Brain pericyte (primary cell): Measurements from ENCODE around the gene FAM50A.

Experiments
- DNase-seq: peaks from one replicate; pipeline ENCODE4 v3.0.0-alpha.2; 2012; ENCODE audit warnings: low read depth, low spot score

Gene FAM50A

DNA sequence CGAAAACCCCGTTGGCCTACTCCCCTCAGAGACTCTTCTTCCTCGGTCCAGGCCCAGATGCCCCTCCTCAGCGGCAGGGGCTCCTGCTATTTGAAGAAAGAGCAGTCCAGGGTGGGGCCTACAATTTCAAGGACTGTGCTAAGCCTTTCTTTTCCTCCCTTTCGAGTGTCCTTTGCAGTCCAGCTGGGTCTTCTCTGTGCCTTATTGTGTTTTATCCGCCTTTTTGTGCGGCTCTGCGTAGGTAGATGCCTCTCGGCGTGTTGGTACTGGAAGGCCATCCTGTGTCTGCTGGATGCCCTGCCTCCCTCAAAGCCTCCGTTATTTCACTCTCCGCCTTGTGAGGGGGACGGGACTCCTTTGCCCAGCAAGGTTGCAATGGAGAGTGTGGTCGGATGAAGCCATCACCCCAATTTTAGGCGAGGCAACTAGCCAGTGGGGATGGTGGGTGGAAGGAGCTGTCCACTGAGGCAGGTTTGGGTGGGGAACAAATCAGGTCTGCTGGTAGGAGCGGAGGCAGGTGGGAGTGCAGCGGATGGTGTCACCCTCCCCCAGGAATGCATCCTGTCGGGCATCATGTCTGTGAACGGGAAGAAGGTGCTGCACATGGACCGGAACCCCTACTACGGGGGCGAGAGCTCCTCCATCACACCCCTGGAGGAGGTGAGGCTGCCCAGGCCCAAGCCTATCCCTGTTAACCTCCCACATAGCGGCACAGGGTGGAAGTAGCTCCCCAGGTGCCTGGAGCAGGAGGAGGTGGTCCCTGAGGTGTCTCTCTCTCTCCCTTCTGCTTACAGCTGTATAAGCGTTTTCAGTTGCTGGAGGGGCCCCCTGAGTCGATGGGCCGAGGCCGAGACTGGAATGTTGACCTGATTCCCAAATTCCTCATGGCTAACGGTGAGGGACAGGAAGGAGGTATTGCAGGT lies 5.7 kb upstream of the FAM50A start:
- no peak for DNase-seq

DNA sequence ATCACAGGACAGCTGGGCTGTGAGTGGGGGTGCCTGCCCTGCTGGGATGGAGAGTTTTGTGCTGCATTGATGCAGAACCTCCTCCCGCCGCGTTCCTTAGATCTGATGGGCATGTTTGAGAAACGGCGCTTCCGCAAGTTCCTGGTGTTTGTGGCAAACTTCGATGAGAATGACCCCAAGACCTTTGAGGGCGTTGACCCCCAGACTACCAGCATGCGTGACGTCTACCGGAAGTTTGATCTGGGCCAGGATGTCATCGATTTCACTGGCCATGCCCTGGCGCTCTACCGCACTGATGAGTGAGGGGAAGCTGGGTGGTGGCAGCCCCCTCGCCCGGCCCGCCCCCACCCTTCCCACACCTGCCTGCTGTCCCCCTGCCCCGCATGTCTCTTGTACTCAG lies 4.1 kb upstream of the FAM50A start:
- no peak for DNase-seq

DNA sequence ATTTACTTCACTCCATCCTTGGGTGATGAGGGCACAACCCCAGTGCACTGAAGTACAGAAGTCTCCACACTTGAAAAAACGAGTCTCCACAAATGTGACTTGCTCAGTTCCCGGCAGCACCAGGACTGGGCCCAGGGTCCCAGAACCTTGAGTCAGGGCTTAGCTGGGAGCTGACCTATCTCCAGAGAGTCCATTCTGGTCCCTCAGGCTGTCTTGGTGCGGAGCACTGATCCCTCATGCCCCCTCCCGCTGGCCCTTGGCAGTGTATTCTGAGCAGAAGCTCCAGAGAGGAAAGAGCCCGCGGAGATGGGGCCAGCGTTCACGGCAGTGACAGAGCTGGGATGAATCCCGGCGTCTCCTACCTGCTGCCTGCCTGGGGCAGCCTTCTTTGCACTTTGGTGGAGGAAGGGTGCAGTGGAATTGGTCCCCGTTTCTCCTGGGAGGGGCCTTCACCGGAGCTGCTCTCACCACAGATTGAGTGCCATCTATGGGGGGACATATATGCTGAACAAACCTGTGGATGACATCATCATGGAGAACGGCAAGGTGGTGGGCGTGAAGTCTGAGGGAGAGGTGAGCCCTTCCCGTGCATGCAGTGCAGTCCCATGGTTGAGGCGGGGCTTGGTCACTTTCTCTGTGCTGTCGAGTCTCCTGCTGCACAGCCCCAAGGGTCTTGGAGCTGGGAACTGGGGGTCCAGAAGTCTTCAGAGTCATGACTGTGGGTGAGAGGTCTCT lies 3.2 kb upstream of the FAM50A start:
- DNase-seq: no peak

DNA sequence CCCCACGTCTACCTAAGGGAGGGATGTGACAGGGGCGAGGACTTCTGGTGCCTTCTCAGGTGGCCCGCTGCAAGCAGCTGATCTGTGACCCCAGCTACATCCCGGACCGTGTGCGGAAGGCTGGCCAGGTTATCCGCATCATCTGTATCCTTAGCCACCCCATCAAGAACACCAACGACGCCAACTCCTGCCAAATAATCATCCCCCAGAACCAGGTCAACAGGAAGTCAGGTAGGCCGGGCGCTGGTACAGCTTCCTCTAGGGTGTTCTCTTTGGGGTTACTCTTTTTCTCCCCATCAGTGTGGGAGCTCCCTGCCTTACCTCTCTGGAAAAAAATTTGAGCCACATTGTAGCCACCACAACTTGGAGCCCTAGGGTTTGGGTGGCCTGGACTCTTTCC lies 2.4 kb upstream of the FAM50A start:
- no peak for DNase-seq

DNA sequence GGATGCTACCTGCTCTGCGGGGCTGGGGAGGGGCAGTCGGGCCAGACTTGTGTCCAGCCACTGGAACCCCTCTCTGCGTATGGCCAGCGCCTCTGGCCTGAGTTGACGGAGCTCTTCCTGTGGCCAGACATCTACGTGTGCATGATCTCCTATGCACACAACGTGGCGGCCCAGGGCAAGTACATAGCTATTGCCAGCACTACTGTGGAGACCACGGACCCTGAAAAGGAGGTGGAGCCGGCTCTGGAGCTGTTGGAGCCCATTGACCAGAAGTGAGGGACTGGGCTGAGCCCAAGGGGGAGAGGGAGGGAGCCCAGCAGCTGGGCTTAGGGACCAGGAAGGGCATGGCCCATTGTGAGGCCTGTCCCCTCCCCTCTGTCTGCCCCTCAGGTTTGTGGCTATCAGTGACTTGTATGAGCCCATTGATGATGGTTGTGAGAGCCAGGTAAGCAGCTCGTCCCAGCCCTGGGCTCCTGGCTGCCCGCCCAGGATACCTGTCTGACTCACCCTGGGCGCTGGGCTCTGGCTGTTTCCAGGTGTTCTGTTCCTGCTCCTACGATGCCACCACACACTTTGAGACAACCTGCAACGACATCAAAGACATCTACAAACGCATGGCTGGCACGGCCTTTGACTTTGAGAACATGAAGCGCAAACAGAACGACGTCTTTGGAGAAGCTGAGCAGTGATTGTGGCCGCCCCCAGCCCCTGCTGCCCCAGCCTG lies 1.8 kb upstream of the FAM50A start:
- no peak for DNase-seq

DNA sequence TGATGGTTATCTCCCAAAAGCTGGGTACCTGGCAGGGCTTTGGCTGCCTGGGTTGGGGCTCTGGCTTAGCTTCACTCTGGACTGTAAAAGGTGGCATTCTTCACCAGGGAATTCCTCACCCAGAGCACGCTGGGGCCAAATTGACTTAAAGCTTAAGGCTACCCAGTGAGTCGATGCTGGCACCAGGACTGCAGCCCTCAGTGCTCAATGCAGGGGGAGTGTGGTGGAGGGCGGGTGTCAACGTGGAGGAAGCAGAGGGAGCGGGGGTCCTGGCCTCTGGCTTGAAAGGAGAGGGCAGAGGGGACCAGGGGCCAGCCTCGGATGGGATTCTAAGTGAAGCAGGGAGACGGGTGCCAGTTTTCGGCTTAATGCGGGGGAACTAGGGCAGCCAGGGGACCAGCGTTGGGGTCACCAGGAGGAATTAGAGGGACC lies 446 bp upstream of the FAM50A start:
- DNase-seq: no peak

DNA sequence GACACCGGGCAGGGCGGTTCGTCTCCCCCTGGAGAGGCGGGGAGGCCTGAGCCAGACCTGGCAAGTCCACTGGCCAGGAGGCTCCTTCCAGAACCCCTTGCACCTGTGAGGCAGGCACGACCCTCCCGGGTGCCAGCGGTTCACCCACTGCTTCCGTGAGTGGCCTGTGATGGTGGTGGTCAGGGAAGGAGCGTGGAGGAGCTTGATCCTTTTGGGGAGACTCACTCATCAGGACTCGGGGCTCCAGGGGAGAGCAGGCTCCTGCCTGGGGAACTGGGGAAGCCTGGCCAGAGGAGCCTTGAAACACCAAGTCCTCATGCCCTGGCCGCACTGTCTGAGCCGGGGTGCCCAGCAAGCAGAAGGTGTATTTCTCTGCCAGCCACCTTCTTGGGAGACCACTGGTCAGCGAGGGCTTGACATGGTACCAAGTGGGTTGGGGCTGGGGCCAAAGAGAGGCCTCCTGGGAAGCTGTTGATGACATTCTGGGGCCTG lies 860 bp downstream of the FAM50A start:
- DNase-seq: no peak

DNA sequence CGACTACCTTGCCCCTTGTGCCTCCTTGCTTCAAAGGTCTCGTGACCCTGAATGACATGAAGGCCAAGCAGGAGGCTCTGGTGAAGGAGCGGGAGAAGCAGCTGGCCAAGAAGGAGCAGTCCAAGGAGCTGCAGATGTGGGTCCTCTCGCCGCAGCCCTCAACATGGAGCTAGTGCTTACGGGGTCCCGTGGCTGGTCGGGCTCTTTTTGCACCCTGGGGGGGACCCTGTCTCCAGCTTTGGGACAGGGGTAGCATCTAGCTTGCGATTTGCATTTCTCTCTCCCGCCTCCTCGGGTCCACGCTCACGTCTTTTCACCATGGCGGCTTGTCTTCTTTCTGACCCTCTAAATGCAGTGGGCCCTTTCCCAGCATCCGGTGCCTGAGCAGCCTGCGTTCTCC lies 1.8 kb downstream of the FAM50A start:
- no peak for DNase-seq

DNA sequence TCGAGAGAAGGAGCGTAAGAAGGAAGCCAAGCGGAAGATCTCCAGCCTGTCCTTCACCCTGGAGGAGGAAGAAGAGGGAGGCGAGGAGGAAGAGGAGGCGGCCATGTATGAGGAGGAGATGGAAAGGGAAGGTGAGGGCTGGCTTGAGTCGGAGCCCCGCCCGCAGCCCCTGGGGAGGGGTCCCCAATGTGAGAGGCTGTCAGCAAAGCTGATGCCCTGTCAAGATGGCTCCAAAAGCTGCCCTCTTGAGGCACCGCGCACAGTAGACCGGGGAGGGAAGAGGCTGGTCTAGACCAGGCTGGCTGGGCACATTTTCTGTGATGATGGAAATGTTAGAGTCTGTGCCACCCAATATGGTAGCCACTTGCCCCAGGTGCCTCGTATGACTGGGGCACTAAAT lies 2.5 kb downstream of the FAM50A start:
- DNase-seq: no peak

DNA sequence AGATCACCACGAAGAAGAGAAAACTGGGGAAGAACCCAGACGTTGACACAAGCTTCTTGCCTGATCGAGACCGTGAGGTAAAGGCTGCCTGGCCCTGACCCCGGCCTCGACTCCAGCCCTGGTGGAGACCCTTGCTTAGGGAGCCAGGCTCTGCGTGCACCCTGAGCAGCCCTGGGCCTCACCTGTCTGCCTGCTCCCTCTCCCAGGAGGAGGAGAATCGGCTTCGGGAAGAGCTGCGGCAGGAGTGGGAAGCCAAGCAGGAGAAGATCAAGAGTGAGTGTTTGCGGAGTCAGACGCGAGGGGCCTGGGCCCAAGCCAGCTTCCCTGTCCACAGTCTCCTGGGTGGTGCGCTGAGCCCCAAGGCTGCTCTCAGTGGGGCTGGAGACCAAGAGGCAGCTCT lies 4.5 kb downstream of the FAM50A start:
- no peak for DNase-seq

DNA sequence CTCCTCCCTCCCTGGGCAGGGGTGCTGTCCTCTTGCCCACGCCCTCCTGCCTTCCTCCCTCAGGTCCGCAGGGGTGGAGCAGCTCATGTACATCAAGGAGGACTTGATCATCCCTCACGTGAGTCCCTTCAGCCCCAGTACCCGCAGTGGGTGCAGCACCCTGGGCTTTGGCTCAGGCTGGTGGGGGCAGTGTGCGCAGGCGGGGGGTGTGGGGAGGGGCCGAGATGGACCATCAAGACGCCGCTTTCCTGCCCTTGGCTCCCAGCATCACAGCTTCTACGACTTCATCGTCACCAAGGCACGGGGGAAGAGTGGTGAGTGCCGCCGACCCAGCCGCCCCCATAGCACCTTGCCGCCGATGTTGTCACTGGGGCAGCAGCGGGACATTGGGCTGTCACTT lies 5.7 kb downstream of the FAM50A start:
- no peak for DNase-seq

DNA sequence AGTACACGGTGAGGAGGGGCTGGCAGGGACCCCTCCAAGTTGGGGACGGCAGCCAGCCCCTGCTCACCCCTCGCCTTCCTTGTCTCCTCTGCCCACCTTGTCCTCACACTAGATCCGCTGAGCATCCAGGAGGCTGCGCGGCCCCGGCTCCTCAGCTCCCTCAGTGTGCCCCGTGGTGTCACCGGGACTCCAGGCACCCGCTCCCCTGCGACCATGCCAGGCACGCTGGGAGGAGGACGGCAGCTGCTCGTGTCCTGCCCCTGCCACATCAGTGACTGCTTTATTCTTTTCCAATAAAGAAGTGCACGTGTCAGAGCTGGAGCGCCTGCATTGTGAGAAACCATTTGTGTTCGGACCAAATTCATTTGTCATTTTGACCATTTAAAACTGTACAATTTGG lies 6.4 kb downstream of the FAM50A start:
- no peak for DNase-seq

DNA sequence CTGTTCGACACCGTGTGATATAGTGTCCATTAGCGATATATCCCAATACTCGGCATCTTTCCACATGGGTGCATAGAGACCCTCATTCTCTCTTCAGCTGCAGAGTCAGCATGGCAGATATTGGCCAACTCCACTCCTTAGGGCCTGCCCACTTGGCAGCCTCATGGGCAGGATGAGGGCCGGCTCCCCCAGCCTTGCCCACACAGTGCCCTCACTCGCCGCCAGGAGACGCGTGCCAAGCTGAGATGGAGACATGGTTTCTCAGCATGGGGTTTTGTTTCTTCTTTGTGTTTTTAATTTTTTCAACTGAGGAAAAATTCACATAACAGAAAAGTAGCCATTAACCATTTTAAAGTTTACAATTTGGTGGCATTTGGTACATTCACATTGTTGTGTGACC lies 8.9 kb downstream of the FAM50A start:
- DNase-seq: no peak

DNA sequence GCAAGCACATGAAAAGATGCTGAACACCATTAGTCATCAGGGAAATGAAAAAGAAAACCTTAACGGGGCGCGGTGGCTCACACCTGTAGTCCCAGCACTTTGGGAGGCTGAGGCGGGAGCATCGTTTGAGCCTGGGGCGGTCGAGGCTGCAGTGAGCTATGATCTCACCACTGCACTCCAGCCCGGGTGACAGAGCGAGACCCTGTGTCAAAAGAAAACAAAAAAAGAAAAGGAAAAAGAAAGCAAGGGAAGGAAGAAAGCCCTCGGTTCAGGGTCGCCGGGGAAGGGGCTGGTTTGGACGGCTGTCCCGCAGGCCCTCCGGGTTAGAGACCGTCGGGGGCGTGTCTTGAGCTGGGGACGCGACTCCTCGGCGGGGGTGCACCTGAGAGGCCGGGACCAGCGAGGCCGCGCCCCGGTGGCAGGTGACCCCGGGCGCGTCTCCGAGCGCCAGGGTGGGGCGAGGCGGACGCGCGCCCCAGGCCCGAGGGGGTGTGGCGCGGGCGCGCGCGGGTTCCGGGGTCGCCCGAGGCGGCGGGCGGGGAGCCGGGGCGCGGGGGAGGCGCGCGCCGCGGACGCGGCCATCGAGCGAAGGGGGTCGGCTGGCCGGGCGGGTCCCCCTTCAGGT lies 13.7 kb downstream of the FAM50A start:
- no peak for DNase-seq

DNA sequence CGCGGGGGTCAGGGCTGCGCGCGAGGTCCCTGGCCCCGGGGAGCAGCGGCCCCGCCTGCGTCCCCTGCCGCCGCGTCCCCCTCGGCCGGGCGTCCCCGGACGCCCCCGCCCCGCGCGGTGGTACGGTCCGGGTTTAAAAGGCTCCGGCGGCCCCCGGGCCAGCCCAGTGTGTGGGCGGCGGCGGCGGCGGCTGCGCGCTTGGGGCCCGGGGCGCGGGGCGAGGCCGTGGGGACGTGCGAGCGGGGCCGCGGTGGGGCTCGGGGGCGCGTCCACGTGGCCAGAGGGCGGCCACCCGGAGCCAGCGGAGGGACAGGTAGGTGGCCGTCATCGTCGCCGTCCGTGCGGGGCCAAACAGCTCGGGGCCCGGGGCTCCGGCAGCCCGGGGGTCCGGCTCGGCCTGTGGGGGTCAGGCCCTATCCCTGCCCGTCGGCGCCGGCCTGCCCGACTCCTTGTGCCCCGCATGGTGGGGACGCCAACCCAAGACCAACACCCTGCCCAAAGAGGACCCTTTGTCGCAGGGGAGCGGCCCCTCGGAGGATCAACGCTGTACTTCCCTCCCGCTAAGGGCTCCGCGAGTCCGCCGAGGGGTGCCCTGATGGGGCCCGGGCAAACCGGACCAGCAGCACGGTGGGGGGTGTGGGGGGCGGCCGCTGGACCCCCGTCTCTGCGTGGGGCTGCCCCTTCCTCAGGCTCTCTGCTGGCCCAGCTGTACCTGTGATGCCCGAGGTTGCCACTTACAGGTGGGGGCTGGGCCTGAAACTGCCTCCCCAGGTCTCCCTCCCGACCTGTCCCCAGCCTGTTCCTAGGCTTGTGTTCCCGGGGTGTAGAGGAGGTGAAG lies 14.4 kb downstream of the FAM50A start, which contains the start of gene PLXNA3:
Gene PLXNA3 (plus strand): TSS at position 166 of the 838 bp plus-strand sequence. CDS start 1,903 bp downstream, outside the sequence.
- no peak for DNase-seq

DNA sequence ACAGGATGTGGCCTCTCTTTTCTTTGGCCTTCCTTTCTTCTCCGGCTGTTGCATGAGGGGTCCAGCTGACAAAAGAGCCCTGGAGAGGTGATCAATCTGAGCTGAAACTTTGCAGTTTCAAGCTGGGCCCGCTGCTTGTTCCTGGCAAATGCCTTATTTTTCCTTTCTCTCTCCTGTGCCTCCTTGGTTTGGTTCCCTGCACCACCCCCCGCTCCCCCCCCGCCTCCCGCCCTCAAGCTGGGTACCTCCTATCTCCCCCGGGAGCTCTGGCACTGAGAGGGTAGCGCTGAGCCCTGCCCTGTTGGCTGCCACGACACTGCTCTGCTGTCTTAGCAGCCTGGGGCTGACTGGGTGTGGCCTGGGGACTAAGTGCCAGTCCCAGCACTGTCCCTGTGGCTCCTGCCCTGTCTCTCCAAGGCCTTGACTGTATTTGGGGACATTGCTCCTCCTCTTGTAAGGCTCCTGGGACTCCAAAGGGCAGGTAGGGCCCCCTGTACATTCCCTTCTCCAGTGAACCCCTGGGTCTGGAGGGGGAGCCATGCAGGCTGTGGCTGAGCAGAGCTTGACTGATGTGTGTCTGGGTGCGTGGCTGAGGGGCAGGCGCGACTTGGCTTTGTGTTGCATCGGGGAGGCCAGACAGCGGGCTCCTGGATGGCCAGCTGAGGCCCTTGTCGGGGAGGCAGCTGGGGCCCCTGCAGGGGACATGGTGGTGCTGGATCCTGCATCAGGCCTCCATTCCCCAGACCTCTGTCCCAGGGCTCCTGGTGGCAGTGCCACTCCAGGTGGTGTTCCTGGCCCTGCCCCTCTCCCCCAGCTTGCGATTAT lies 15.2 kb downstream of the FAM50A start:
- no peak for DNase-seq

DNA sequence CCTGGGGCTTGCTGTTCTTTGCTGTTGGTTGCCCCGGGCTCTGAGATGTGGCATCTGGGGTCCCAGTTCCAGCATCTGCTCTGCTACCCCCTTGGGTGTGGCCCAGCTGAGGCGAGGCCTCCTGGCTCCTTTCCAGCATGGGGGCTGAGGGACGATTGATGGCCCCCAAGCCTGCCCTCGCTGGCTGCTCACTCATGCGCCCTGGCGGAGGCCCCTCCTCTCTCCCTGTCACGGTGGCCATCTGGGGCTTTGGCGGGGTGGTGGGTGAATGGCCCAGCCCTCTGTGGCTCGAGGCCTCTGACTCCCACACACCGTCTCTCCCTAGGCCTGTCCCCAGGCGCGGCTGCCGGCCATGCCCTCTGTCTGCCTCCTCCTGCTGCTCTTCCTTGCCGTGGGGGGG lies 15.9 kb downstream of the FAM50A start:
- DNase-seq: no peak

DNA sequence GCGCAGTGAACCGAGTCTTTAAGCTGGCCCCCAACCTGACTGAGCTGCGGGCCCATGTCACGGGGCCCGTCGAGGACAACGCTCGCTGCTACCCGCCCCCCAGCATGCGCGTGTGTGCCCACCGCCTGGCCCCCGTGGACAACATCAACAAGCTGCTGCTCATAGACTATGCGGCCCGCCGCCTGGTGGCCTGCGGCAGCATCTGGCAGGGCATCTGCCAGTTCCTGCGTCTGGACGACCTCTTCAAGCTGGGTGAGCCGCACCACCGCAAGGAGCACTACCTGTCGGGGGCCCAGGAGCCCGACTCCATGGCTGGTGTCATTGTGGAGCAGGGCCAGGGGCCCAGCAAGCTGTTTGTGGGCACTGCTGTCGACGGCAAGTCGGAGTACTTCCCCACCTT lies 16.4 kb downstream of the FAM50A start:
- DNase-seq: no peak

DNA sequence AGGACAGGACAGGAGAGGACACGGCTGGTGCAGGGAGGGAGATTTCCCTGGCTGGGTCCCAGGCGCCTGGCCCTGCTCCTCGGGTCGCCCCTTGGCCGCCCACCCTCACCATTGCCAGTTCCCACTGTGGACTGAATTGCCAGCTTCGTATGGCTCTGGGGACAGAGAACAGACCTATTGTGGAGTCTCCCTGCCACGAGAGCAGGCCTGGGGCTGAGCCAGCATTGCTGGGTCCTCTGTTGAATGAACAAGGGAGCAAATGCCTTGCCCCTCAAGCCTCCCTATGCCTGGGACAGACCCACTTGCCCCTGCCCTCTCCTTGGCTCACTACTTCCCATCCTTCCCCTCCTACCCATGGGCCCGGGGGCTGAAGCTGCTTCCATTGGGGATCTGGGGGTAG lies 18.5 kb downstream of the FAM50A start:
- DNase-seq: no peak
